ENCODE data around the gene PELO.
A peak's percentile ranks its signal among the peaks of the same experiment; 100 is the strongest.

The PELO gene

GRCh38 chr5:52771343-52772039, 16.2 kb upstream of the PELO start:
- no peak for DNase-seq (ENCODE audit: low spot score)

GRCh38 chr5:52772668-52773067, 15.0 kb upstream of the PELO start:
- DNase-seq (ENCODE audit: low spot score): no peak

GRCh38 chr5:52773342-52773741, 14.4 kb upstream of the PELO start:
- no peak for DNase-seq (ENCODE audit: low spot score)

DNA sequence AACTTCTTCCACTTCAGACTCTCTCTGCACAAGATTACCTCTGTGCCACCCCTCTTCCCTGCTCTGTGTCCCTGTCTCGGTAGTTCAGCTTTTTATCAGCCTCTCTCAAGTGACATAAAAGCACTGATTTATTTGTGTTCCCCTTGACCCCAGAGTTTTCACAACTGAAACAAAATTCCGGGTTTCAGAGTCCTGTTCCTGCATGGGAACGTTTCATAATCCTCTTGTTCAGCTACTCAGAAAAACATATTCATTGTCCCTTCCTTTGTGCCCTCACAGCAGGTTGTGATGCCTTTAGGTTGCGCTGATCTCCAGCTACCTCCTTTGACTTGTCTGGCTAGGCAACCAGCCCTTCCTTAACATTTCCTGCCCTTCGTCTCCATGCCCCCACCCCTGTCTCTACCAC, 13.7 kb upstream of the PELO start:
- DNase-seq (ENCODE audit: low spot score): no peak

- no peak for DNase-seq (ENCODE audit: low spot score)
These were observed 11.6 kb upstream of the PELO start for GRCh38 chr5:52776116-52776515.

- no peak for DNase-seq (ENCODE audit: low spot score)
These were observed 10.5 kb upstream of the PELO start for GRCh38 chr5:52777186-52777585.

DNA sequence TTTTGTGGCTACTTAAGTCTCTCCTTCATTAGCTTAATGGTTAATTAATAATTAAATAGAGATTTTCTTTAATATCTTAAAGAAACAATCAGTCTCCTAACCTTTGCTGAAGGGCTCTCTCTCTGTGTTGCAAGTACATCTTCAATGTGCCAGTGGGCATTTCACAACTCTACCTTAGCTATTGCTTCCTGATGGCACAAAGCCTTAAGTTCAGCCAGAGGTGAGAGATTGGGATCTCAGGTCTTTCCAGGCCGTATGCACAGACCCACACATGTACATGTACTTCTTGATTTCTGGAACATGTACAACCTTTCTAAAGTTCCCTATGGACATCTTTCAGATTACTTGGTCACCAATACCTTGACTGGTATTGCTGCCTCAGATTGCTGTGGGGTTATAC, 8.9 kb upstream of the PELO start:
- no peak for DNase-seq (ENCODE audit: low spot score)

DNA sequence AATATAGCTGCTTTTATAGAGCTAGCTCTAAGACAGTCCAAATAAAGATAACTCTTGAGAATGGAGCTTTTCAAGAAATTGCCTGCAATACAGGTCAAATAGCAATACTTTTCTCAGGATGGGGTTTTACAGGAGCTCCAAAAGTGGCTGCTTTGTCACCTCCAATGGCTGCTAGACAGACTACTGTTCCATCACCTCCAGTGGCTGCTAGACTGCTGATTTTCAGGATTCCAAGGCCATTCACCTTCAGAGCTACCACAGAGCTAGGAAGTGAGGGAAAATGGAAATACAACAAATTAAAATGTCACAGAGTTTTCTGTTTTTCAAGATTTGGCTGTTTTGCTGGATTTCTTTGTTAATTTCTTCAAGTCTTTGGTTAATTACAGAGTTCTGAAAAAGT, 8.5 kb upstream of the PELO start:
- no peak for DNase-seq (ENCODE audit: low spot score)

- no peak for DNase-seq (ENCODE audit: low spot score)
These were observed 4.3 kb upstream of the PELO start for GRCh38 chr5:52783226-52783959.

GRCh38 chr5:52784737-52785136, 3.0 kb upstream of the PELO start:
- no peak for DNase-seq (ENCODE audit: low spot score)

GRCh38 chr5:52786391-52786790, 1.3 kb upstream of the PELO start:
- no peak for DNase-seq (ENCODE audit: low spot score)

DNA sequence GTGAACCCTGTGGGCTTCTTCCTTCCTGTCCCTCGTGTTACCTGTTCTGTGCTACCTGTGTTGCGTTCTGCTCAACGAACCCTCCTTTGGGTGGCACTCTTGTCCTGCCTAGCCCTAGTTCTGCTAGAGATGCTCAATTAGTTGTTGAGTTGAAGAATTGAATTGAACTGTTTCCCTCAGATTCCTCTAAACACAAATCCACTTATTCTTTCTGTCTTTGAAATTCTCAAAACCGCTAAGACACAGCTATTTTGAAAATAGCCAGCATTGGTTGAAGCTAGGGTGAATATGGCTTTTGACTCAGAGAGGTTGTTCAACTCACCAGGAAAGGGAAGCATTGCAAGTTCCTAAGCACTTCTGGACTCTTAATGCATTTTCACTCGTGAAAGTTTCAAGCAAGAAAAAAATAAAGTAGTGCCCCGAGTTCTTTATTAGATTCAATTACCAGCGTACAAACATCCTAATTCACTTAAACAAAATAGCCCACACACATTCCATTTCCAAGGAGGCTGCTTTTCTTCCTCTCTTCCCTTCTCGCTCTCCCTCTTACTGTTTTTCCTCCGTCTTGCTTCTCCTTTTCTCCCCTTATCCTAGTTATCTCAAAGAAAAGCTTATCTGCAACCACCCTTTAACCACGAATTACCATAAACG, 642 bp upstream of the PELO start:
- no peak for DNase-seq (ENCODE audit: low spot score)

DNA sequence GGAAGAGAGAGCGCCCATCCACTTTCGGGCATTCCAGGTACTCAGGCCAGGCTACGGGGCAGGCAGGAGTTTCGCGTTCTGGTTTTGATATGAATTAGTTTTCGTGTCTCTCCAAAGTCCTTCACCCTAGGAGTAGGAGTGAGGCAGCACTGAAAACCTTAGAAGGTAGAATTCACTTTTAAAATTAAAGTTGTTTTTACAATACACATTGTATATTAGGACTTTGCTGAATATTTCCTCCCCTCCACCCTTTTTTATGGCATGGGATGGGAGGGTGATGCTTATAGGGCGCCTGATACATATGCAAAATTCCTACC, 747 bp downstream of the PELO start:
- no peak for DNase-seq (ENCODE audit: low spot score)

GRCh38 chr5:52789378-52789777, 1.7 kb downstream of the PELO start:
- DNase-seq (ENCODE audit: low spot score): no peak

- DNase-seq (ENCODE audit: low spot score): no peak
These were observed 2.1 kb downstream of the PELO start for GRCh38 chr5:52789851-52790250.

DNA sequence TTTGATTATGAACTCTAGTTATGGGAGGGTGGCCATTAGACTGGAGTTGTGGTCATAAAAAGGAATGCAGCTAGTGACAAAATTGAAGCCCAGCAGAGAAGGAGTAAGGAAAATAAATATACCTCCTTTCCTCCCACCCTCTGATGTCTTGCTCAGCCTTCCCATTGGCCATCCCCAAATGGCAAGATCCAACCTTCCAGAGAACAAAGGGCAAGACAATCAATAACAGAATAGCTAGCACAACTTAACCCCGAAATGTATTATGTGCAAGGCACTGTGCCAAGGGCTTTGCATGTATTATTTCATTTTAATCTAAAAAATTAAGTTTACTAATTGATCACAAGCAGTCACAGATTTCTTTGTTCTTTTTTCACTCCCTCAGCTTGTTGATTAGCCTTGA, 3.6 kb downstream of the PELO start:
- DNase-seq (ENCODE audit: low spot score): no peak

- no peak for DNase-seq (ENCODE audit: low spot score)
These were observed 6.8 kb downstream of the PELO start for GRCh38 chr5:52794519-52794918.

- no peak for DNase-seq (ENCODE audit: low spot score)
These were observed 8.3 kb downstream of the PELO start for GRCh38 chr5:52796031-52796430.

DNA sequence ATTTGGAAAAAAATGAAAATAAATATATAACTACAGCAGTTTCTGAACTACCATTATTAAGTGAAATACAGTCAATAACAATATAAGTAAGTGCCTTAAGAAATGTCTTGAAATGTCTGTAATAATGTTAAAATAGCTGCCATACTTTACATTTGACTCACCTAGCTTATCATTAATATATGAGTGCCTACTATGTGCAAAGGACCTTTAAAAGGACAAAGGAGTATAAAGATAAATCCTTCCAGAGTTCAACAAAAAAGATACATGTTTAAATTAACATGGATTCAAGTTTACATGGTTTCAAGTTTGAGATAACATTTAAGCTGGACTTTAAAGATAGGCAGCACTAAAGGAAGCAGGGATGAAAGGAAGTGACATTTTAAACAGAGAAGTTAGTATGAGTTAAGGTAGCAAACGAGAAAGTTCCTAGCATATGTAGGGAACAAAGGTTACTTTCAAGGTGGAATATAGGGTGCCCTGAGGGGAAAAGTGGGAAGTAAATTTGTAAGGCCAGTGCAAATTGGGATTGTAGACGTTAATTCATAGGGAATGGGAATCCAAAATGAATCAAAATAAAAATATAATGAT, 8.9 kb downstream of the PELO start:
- no peak for DNase-seq (ENCODE audit: low spot score)

GRCh38 chr5:52798938-52799337, 11.2 kb downstream of the PELO start:
- no peak for DNase-seq (ENCODE audit: low spot score)

- no peak for DNase-seq (ENCODE audit: low spot score)
These were observed 11.8 kb downstream of the PELO start for GRCh38 chr5:52799358-52799982.

DNA sequence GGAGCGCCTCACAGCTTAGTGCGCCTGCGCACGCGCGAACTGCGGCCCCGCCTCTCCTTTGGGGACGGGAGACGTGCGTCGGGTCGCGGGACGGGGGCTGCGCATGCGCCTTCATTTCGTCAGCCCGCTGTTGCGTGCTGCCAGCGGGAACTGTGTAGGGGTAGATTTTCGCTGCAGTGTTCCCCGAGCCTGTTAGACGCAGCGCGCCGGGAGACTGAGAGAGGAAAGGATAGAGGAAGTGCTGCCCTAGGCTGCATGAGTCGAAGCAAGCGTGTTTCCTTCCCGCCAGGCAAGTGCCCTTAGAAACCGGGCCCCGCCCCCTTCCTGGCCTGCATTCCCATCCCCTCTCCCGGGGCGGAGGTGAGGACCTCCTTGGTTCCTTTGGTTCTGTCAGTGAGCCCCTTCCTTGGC, 12.3 kb downstream of the PELO start:
- peak; percentile 88 for DNase-seq (ENCODE audit: low spot score)

Measured in COLO829 (cell line).